ENCODE measurements around the gene UBE2U. TPM values are rescaled to one million over a fixed set of nuclear protein-coding genes. Genes with fewer than 3 reads are reported as not detected.
"Not testable (repeated sequence)": the region's sequence is repeated elsewhere in the genome, so short reads cannot be mapped to it uniquely, and the experiment has no call there.

UBE2U gene
- total and polyA plus RNA-seq, 9 donors, result not detected

DNA sequence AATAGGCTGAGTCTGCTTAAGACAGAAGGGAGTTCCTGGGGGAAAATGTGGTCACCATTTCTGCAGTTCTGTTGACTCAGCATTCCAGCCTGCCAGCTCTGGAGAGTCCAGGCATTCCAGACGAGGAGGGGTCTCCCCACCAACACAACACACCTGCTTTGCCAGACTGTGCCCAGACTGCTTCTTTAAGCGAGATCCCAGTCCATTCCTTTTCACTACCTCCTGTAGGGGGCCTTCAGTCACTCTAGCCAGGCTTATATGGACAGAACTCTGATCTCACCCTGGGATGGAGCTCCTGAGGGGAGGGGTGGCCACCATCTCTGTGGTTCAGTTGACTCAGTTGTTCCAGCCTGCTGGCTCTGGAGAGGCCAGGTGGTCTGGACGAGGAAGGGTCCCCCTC is 48.5 kb downstream of the UBE2U start:
- DNase-seq, result no peak
- Histone ChIP-seq H3K4me1 (ENCODE audit: insufficient read depth) (no peaks in the 10 kb centered on the region), H3K27me3 (no peaks in the 10 kb centered on the region), H3K9me3 (no peaks in the 10 kb centered on the region), H3K4me3 (no peak overlapping the region), H3K36me3 (no peaks in the 10 kb centered on the region), H3K27ac (no peak overlapping the region)
- intact Hi-C loops (cut with DNase I), result no loop called here
- 69 to 83% (median 72%) methylated on average over 3 of the region's 3 CpGs for WGBS, 3 donors
- TF ChIP-seq, protein P1, sequence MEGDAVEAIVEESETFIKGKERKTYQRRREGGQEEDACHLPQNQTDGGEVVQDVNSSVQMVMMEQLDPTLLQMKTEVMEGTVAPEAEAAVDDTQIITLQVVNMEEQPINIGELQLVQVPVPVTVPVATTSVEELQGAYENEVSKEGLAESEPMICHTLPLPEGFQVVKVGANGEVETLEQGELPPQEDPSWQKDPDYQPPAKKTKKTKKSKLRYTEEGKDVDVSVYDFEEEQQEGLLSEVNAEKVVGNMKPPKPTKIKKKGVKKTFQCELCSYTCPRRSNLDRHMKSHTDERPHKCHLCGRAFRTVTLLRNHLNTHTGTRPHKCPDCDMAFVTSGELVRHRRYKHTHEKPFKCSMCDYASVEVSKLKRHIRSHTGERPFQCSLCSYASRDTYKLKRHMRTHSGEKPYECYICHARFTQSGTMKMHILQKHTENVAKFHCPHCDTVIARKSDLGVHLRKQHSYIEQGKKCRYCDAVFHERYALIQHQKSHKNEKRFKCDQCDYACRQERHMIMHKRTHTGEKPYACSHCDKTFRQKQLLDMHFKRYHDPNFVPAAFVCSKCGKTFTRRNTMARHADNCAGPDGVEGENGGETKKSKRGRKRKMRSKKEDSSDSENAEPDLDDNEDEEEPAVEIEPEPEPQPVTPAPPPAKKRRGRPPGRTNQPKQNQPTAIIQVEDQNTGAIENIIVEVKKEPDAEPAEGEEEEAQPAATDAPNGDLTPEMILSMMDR (IDR thresholded peaks at IDR 0.05), result no peak
- TF ChIP-seq POLR2A (IDR thresholded peaks at IDR 0.05) (no peak), EP300 (IDR thresholded peaks at IDR 0.05) (no peak)

DNA sequence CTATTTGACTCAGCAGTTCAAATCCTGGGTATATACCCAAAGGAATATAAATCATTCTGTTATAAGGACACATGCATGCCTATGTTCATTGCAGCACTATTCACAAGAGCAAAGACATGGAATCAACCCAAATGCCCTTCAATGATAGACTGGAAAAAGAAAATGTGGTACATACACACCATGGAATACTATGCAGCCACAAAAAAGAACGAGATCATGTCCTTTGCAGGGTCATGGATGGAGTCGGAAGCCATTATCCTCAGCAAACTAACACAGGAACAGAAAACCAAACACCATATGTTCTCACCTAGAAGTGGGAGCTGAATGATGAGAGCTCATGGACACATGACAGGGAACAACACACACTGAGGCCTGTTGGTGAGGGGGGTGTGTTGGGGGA is 53.8 kb downstream of the UBE2U start:
- H3K27ac ChIP-seq; DNase-seq; H3K36me3 ChIP-seq; H3K9me3 ChIP-seq; H3K4me1 ChIP-seq (ENCODE audit: insufficient read depth); H3K4me3 ChIP-seq; intact Hi-C loops (cut with DNase I); H3K27me3 ChIP-seq: not testable (repeated sequence)
- 88 to 92% (median 88%) methylated on average over 2 of the region's 2 CpGs for WGBS, 3 donors

DNA sequence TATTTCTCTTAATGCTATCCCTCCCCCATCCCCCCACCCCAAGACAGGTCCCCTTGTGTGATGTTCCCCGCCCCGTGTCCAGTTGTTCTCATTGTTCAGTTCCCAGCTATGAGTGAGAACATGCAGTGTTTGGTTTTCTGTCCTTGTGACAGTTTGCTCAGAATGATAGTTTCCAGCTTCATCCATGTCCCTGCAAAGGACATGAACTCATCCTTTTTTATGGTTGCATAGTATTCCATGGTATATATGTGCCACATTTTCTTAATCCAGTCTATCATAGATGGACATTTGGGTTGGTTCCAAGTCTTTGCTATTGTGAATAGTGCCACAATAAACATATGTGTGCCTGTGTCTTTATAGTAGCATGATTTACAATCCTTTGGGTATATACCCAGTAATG is 55.0 kb downstream of the UBE2U start:
- DNase-seq; H3K9me3 ChIP-seq; H3K4me1 ChIP-seq (ENCODE audit: insufficient read depth); H3K4me3 ChIP-seq; intact Hi-C loops (cut with DNase I); H3K36me3 ChIP-seq; H3K27me3 ChIP-seq; H3K27ac ChIP-seq: not testable (repeated sequence)
- 54 to 100% (median 98%) methylated on average over 2 of the region's 2 CpGs for WGBS, 3 donors

DNA sequence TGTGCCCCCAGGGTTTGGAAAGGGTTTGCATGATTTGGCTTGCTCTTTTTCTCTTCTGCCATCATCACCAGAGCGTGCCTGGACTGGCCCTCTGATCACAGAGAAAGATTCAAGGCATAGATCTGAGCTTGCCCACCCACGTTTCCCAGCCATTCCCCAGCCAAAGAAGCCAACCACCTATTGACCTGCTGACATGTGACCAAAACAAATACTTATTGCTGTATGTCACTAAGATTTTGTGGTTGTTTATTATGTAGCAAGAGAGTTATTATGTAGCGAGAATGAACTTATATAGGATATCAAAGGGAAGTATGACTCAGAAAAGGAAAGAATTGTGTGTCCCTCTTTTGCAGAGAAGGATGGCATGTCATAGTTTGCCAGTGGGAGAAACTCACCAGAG is 59.9 kb downstream of the UBE2U start:
- TF ChIP-seq EP300 (IDR thresholded peaks at IDR 0.05) (no peak), POLR2A (IDR thresholded peaks at IDR 0.05) (no peak)
- TF ChIP-seq, protein P1 (IDR thresholded peaks at IDR 0.05), result no peak
- Histone ChIP-seq H3K4me3 (no peak overlapping the region), H3K4me1 (ENCODE audit: insufficient read depth) (no peaks in the 10 kb centered on the region), H3K27ac (no peak overlapping the region), H3K9me3 (no peaks in the 10 kb centered on the region), H3K27me3 (no peaks in the 10 kb centered on the region), H3K36me3 (no peaks in the 10 kb centered on the region)
- 88 to 93% (median 89%) methylated on average over 3 of the region's 3 CpGs for WGBS, 3 donors
- intact Hi-C loops (cut with DNase I), result loop anchor here in 3 of 4 donors (5.0 to 10.0 kb wide), 4 partner anchors 401 to 564 kb away; no protein-coding TSS in a partner anchor
- DNase-seq, result no peak

DNA sequence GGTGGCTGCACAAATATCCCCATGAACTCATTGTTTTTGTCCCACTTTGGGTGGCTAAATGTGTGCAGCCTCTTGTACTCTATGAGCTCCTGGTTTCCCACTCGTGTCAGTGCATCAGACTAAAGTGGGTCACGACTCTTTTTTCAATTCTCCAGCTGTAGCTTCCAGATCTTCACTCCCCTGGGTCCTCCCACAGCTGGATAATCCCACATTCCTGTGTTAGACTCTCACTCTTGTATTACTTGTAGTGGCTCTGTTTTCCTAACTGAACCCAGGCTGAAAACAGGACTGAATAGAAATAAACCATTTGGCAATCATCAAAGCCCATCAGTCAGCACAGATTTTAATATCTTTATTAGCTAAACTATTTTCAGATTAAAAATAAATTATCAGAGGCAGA is 60.4 kb downstream of the UBE2U start:
- TF ChIP-seq, protein P1 (IDR thresholded peaks at IDR 0.05), result no peak
- no peak for TF ChIP-seq POLR2A (IDR thresholded peaks at IDR 0.05)
- TF ChIP-seq EP300 (IDR thresholded peaks at IDR 0.05), result no peak
- no peak for DNase-seq
- H3K27me3 ChIP-seq, result no peaks in the 10 kb centered on the region
- intact Hi-C loops (cut with DNase I), result loop anchor here in 3 of 4 donors (5.0 to 10.0 kb wide), 4 partner anchors 401 to 563 kb away; no protein-coding TSS in a partner anchor
- H3K4me3 ChIP-seq, result no peak overlapping the region
- H3K36me3 ChIP-seq, result no peaks in the 10 kb centered on the region
- no peaks in the 10 kb centered on the region for H3K9me3 ChIP-seq
- no peaks in the 10 kb centered on the region for H3K4me1 ChIP-seq (ENCODE audit: insufficient read depth)
- WGBS, 3 donors, result 17 to 29% (median 23%) methylated on average over 2 of the region's 2 CpGs
- H3K27ac ChIP-seq, result no peak overlapping the region

All from ovary (tissue), 9 donors.